Measurements from ENCODE around the gene FOXO1.

FOXO1 gene

DNA sequence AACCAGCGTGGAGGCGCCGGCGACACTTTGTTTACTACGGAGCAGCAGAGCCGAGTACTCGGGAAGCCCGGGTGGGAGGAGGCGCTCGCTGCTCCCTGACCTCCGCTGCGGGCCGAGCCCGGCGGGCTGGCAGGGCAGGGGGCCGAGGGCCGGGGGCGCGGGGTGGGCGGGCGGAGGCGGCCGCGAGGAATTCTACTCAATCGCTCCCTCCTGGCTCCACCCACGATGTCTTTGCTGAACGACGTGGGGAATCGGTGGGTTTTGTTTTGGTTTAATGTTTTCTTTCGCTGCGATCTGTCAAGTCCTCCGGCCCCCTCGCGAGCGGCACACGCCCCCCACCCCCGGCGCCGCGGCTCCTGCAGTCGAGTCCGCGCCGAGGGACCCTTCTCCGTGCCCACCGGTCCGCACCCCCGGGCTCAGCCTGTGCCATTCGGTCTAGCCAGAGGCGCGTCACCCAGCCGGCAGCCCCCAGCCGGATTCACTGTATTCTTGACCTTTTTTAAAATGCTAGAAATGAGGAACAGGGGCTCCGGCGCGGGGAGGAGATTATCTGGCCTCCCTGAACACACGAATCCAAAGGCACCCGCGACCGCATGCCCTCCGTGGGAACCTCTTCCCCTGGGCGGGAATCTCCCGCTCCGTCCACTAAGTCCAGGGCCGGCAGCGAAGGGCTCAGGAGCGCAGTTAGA lies 636 bp upstream of the FOXO1 start:
- peak in 1 of 2 donors; percentile 13 for DNase-seq (ENCODE audit: extremely low read depth in 1 of 2, low read depth in 1 of 2)

DNA sequence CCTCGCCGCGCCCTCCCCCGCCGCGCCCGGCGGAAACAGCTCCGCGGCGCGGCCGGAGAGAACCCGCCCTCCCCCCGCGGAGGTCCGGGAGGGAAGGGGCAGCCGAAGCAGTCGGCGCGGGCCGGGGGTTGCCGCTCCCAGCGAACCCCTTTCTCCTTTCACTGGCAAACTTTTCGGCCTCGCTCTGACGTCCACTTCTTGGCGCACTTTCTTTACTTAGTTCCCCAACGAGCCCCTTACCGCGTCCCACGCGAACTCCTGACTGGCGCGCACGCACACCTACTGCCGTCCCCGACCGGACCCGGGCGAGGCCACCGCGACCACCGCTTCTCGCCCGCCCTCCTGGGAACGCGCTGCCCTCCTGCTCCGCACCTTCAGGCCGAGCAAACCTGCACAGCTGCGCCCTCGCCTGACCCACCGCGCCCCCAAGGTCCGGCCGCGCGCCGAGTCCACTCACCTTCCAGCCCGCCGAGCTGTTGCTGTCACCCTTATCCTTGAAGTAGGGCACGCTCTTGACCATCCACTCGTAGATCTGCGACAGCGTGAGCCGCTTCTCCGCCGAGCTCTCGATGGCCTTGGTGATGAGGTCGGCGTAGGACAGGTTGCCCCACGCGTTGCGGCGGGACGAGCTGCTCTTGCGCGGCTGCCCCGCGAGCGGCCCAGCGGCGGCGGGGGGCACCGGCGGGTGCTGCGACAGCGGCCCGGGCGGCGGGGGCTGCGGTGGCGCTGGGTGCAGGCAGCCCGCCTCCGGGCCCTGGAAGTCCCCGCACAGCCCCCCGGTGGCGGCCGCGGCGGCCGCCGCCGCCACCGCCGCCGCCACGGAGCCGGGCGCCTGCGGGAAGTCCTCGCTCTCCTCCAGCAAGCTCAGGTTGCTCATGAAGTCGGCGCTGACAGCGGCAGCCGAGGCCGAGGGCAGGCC lies 1.1 kb downstream of the FOXO1 start:
- peak in 1 of 2 donors; percentile 28 for DNase-seq (ENCODE audit: extremely low read depth in 1 of 2, low read depth in 1 of 2)

DNA sequence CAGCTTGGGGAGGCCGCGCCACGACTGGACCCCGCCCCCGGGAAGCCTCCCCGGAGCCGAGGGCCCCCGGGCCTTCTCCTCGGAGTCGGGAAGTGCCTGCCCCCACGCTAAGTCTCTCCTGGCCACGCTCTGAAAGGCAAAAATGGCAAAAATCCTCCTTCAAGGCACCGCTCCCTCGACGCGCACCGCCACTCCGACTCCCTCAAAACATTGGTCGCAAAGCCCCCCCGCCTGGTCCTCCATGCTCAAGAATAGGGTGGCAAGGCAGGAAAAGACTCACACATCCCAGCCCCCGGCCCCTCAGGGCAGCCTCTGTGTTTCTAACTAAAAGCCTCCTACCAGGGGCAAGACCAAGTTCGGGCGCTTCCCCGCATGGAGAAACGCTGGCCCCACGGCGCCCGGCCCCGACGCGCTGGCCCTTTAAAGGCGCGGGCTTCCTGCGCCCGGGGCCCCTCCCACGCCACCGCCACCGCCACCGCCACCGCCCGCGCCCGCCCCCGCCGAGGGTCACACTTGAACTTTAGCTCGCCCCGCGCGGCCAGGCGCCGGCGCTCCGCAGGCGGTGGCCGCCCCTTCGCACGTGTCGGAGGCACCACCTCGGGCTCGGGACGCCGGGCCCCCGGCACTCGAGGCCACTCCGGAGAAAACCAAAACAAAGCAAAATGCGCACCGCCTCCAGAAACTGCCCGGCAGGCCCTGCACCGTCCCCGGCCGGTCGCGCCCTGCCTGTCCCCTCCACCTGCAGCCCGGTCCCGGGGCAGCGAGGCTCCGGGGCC lies 1.9 kb downstream of the FOXO1 start:
- DNase-seq (ENCODE audit: extremely low read depth in 1 of 2, low read depth in 1 of 2), result peak in 1 of 2 donors; percentile 49

DNA sequence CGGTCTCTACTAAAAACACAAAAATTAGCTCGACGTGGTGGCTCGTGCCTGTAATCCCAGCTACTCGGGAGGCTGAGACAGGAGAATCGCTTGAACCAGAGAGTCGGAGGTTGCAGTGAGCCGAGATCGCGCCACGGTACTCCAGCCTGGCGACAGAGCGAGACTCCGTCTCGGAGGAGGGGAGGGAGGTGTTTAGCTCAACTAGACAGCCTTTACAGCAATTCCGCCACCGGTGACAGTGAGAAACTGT lies 2.4 kb downstream of the FOXO1 start:
- DNase-seq (ENCODE audit: extremely low read depth in 1 of 2, low read depth in 1 of 2), result peak; percentile 40 to 46

DNA sequence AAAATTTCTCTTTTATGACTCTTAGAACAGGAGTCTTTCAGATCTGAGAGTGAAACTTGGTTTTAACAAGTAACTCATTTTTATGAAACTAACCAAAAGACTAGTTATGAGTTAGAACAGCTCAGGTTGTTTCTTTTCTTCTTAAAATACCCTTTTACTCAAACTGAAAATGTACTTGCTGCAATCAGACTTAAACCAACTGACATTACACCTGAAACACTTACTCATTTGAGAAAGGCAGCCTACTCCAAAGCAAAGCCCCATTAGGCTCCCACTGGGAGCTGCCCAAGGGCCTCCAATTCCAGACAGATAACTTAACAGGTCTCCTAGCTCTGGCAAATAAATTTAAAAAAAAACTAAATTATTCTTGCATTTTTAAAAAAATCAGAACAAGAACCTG lies 3.6 kb downstream of the FOXO1 start:
- no peak for DNase-seq (ENCODE audit: extremely low read depth in 1 of 2, low read depth in 1 of 2)

DNA sequence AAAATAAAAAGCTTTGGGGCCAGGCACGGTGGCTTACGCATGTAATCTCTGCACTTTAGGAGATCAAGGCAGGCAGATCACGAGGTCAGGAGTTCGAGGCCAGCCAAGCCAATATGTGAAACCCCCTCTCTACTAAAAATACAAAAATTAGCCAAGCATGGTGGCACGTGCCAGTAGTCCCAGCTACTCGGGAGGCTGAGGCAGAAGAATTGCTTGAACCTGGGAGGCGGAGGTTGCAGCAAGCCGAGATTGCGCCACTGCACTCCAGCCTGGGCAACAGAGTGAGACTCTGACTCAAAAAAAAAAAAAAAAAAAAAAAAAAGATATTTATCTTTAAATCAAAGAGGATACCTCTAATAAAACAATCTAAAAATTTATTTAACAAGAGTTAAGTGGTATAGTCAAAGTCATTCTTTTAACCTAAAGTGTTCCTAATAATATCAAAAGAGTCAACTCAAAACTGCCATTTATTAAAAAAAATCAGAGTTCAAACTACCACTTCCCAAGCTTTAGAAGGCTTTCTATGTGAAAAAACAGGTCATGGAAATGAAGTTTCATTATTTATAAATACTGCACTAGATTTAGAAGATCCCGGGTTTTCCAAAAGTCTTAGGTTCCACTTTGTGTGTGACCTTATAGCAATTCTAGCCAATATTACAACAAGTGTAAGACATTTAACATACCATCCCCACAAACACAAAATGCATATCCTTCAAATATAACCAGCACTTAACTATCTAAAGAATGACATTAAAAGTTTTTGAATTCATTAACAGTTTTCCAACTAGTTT lies 4.4 kb downstream of the FOXO1 start:
- DNase-seq (ENCODE audit: extremely low read depth in 1 of 2, low read depth in 1 of 2), result no peak

DNA sequence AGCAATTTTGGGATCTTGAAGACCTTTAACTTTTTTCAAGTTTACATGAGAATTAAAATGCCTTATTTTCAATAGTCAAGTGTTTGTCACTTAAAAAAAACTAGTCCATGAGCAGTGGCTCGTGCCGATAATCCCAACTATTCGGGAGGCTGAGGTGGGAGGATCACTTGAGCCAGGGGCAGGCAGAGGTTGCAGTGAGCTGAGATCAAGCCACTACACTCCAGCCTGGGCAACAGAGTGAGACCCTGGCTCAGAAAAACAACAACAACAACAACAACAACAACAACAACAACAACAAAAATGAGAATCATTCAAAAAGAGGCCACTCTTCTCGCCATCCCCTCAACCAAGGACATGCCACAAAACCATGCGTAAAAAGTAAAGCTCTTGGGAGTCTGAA lies 5.7 kb downstream of the FOXO1 start:
- DNase-seq (ENCODE audit: extremely low read depth in 1 of 2, low read depth in 1 of 2), result no peak

GRCh38 chr13:40660141-40660664 lies 6.2 kb downstream of the FOXO1 start:
- DNase-seq (ENCODE audit: extremely low read depth in 1 of 2, low read depth in 1 of 2), result no peak

GRCh38 chr13:40657951-40658350 lies 8.5 kb downstream of the FOXO1 start:
- no peak for DNase-seq (ENCODE audit: extremely low read depth in 1 of 2, low read depth in 1 of 2)

- DNase-seq (ENCODE audit: extremely low read depth in 1 of 2, low read depth in 1 of 2), result no peak
These were observed 9.1 kb downstream of the FOXO1 start for GRCh38 chr13:40657307-40657706.

DNA sequence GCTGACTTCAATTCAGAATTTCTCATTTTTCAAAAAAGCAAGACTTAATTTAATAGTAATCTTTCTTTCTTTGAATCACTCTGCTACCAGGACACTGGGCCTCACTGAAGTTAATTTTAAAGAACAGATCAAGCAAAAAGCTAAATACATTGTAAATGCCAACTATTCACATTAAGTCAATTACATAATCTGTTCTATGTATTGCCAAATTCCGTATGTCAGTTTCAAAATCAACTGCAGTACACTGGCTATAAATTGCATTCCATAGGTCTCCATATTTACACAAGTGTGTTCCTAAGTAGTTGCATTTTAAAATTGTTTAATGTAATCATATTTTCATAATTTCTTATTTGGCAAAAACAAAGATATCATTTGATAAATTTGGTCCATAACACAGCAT lies 10.1 kb downstream of the FOXO1 start:
- no peak for DNase-seq (ENCODE audit: extremely low read depth in 1 of 2, low read depth in 1 of 2)

- DNase-seq (ENCODE audit: extremely low read depth in 1 of 2, low read depth in 1 of 2), result no peak
These were observed 12.7 kb downstream of the FOXO1 start for GRCh38 chr13:40653527-40654318.

DNA sequence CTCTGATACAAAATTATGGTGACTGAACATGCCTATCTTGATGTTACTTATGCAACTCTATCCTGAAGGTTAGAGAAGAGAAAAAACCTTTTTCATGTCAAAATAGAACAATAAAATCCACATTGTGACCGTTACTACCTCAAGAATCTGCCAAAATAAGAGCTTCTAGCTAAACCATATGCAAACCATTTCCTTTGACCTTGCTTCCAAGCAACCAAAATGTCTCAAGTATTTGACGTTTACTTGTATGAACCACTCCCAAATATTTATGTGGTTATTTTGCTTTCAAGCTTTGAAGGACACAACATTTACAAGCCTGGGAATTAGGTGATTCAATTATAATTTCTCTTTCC lies 13.9 kb downstream of the FOXO1 start:
- no peak for DNase-seq (ENCODE audit: extremely low read depth in 1 of 2, low read depth in 1 of 2)

GRCh38 chr13:40651866-40652587 lies 14.4 kb downstream of the FOXO1 start:
- no peak for DNase-seq (ENCODE audit: extremely low read depth in 1 of 2, low read depth in 1 of 2)

DNA sequence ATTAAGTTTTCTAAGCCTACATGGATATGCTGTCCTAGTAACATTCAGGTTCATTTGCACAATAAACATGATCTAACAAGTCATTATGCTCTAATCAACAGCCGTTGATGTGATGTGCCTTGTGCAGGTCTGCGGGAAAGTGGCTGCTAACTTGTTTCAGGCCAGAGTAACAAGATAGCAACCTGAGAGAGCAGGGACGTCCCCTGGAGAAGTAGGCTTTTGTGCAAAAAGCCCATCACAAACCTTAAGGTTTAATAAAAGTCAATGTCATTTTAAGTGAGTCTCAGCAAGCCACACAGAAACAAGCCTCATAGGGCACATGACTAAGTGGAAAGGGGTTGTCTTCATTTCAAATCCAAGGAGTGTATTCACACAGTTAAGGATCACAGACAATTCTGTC lies 17.6 kb downstream of the FOXO1 start:
- DNase-seq (ENCODE audit: extremely low read depth in 1 of 2, low read depth in 1 of 2), result no peak

- no peak for DNase-seq (ENCODE audit: extremely low read depth in 1 of 2, low read depth in 1 of 2)
These were observed 18.4 kb downstream of the FOXO1 start for GRCh38 chr13:40648040-40648439.

DNA sequence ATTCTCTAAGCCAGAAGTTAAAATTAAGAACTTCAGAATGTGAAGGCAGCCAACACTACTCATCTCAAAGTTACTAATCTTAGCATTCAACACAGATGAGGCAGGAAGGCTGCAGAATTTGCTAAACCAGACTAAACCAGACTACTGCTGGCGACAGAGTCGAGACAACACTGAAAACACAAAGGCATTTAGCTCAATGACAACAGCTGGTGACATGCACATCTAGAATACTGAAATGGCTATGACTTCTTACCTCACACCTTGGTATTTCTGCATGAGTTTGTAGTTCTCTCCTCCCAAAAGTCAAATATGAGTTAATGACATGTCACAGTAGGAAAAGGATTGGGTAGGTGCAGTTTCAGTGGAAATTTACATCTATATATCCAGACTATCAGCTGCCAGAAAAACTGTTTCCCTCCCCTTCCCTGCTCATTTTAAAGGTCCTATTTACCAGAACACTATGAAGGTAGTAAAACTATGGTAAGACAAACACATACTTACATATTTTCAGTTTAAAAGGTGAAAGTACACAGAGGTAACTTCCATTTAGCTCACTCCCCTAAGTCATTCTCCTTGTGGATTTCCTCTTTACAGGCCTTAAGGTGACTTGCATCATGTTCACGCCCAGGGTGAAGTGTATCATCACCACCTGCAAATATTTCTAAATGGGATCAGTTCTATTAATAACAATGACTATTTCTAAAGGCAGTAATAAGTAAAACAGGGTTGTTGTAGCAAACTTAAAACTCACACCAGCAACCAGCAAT lies 21.4 kb downstream of the FOXO1 start:
- DNase-seq (ENCODE audit: extremely low read depth in 1 of 2, low read depth in 1 of 2), result no peak

- DNase-seq (ENCODE audit: extremely low read depth in 1 of 2, low read depth in 1 of 2), result peak in 1 of 2 donors; percentile 3
These were observed 25.5 kb downstream of the FOXO1 start for GRCh38 chr13:40640845-40641458.

Data from activated CD8-positive, alpha-beta memory T cell treated with anti-CD3 and anti-CD28 coated beads for 1 hour (primary cell).